ENCODE measurements around the gene ZNF625. TPM values are rescaled to one million over a fixed set of nuclear protein-coding genes. Genes with fewer than 3 reads are reported as not detected.

The ZNF625 gene
- total and polyA plus RNA-seq, 4 donors, result 0.20 to 3.8 (median 2.5) TPM; not detected in 1

DNA sequence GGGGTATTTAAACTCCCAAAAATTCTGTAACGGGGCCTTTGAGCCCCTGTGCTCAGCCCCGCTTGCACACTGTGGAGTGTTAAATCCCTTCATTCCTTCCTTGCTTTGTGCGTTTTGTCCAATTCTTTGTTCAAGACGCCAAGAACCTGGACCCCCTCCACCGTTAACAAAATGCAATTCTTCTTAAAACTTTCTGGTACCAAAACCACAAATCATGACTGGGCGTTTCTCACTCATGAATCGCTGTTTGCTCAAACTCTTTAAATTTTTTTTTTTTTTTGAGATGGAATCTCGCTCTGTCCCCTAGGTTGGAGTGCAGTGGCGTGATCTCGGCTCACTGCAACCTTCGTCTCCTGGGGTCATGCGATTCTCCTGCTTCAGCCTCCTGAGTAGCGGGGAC, 17.3 kb downstream of the ZNF625 start:
- H3K9ac ChIP-seq (ENCODE audit: low read depth in 1 of 2, low read length in 2 of 2), result peak overlapping the region in 1 of 2 donors; percentile 83
- TF ChIP-seq TAF1 (conservative IDR thresholded peaks at IDR 0.05) (no peak), EGR1 (IDR thresholded peaks at IDR 0.05; ENCODE audit: low read depth in 2 of 2) (no peak), RXRA (IDR thresholded peaks at IDR 0.05) (no peak), HNF4G (IDR thresholded peaks at IDR 0.05) (no peak), FOXA2 (IDR thresholded peaks at IDR 0.05) (no peak), NR2F2 (IDR thresholded peaks at IDR 0.05) (no peak), MAX (IDR thresholded peaks at IDR 0.05) (no peak), JUND (IDR thresholded peaks at IDR 0.05) (no peak), GABPA (IDR thresholded peaks at IDR 0.05 in 1 of 2, conservative IDR thresholded peaks at IDR 0.05 in 1 of 2) (no peak), FOXA1 (IDR thresholded peaks at IDR 0.05) (no peak), YY1 (IDR thresholded peaks at IDR 0.05) (no peak), ZBTB33 (IDR thresholded peaks at IDR 0.05) (no peak), ATF3 (IDR thresholded peaks at IDR 0.05) (no peak), RAD21 (IDR thresholded peaks at IDR 0.05) (no peak), HNF4A (conservative IDR thresholded peaks at IDR 0.05) (no peak), SP1 (IDR thresholded peaks at IDR 0.05) (no peak)
- TF ChIP-seq, protein P1, sequence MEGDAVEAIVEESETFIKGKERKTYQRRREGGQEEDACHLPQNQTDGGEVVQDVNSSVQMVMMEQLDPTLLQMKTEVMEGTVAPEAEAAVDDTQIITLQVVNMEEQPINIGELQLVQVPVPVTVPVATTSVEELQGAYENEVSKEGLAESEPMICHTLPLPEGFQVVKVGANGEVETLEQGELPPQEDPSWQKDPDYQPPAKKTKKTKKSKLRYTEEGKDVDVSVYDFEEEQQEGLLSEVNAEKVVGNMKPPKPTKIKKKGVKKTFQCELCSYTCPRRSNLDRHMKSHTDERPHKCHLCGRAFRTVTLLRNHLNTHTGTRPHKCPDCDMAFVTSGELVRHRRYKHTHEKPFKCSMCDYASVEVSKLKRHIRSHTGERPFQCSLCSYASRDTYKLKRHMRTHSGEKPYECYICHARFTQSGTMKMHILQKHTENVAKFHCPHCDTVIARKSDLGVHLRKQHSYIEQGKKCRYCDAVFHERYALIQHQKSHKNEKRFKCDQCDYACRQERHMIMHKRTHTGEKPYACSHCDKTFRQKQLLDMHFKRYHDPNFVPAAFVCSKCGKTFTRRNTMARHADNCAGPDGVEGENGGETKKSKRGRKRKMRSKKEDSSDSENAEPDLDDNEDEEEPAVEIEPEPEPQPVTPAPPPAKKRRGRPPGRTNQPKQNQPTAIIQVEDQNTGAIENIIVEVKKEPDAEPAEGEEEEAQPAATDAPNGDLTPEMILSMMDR (IDR thresholded peaks at IDR 0.05; ENCODE audit: low read depth, low read length, missing input control), result no peak
- TF ChIP-seq, protein P2, sequence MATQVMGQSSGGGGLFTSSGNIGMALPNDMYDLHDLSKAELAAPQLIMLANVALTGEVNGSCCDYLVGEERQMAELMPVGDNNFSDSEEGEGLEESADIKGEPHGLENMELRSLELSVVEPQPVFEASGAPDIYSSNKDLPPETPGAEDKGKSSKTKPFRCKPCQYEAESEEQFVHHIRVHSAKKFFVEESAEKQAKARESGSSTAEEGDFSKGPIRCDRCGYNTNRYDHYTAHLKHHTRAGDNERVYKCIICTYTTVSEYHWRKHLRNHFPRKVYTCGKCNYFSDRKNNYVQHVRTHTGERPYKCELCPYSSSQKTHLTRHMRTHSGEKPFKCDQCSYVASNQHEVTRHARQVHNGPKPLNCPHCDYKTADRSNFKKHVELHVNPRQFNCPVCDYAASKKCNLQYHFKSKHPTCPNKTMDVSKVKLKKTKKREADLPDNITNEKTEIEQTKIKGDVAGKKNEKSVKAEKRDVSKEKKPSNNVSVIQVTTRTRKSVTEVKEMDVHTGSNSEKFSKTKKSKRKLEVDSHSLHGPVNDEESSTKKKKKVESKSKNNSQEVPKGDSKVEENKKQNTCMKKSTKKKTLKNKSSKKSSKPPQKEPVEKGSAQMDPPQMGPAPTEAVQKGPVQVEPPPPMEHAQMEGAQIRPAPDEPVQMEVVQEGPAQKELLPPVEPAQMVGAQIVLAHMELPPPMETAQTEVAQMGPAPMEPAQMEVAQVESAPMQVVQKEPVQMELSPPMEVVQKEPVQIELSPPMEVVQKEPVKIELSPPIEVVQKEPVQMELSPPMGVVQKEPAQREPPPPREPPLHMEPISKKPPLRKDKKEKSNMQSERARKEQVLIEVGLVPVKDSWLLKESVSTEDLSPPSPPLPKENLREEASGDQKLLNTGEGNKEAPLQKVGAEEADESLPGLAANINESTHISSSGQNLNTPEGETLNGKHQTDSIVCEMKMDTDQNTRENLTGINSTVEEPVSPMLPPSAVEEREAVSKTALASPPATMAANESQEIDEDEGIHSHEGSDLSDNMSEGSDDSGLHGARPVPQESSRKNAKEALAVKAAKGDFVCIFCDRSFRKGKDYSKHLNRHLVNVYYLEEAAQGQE (IDR thresholded peaks at IDR 0.05), result no peak
- peak overlapping the region in 2 of 3 donors; percentile 73 to 92 for H3K4me3 ChIP-seq (ENCODE audit: low read depth in 1 of 3, low read length in 3 of 3)
- H3K27ac ChIP-seq (ENCODE audit: low read depth in 1 of 2, low read length in 2 of 2), result no peak overlapping the region
- peaks cover 3 to 21% (median 16%) of the 10 kb centered on the region in 4 donors for H3K36me3 ChIP-seq (ENCODE audit: control insufficient read depth in 4 of 4, insufficient read depth in 3 of 4, low read depth in 1 of 4, low read length in 3 of 4)
- H3K4me1 ChIP-seq (ENCODE audit: control insufficient read depth in 4 of 4, insufficient read depth in 4 of 4, low read length in 3 of 4), result peaks cover 4 to 16% (median 13%) of the 10 kb centered on the region in 4 donors
- peaks cover 2 to 9% (median 4%) of the 10 kb centered on the region in 4 donors for H3K9me3 ChIP-seq (ENCODE audit: control insufficient read depth in 4 of 4, low read length in 3 of 4)
- no peak for DNase-seq (ENCODE audit: low spot score)
- no peaks in the 10 kb centered on the region for H3K27me3 ChIP-seq (ENCODE audit: control insufficient read depth in 4 of 4, insufficient read depth in 4 of 4, low read length in 3 of 4)
- 43% methylated on average over 13 of the region's 13 CpGs for WGBS
